ENCODE data around the gene SWAP70.
A peak's percentile ranks its signal among the peaks of the same experiment; 100 is the strongest.

The SWAP70 gene

GRCh38 chr11:9735919-9736318, 72.0 kb downstream of the SWAP70 start:
- Histone ChIP-seq H3K36me3 (ENCODE audit: control insufficient read depth in 1 of 2, insufficient read depth in 2 of 2, low read depth in 1 of 2, low read length in 2 of 2) (peaks cover 19 to 96% of the 10 kb centered on the region in 2 experiments), H2AK5ac (ENCODE audit: low read length, severe bottlenecking) (no peak overlapping the region), H4K91ac (ENCODE audit: low read length) (no peak overlapping the region), H2AFZ (ENCODE audit: low read depth, low read length) (no peak overlapping the region), H3K9me3 (ENCODE audit: control insufficient read depth, low read length) (peaks cover 8% of the 10 kb centered on the region), H3K18ac (ENCODE audit: low read depth in 1 of 2, low read length in 2 of 2) (no peak overlapping the region), H2BK12ac (ENCODE audit: low read length in 2 of 2) (no peak overlapping the region), H2BK120ac (ENCODE audit: low read depth, low read length) (no peak overlapping the region), H3K4me3 (ENCODE audit: insufficient read depth in 1 of 2, low read depth in 1 of 2, low read length in 2 of 2) (no peak overlapping the region), H3K4me1 (ENCODE audit: control insufficient read depth, insufficient read depth, low read depth, low read length) (peaks cover 2% of the 10 kb centered on the region), H2BK15ac (ENCODE audit: low read depth, poor library complexity, severe bottlenecking) (no peak overlapping the region), H3K9ac (ENCODE audit: low read length) (no peak overlapping the region), H4K8ac (ENCODE audit: low read length) (no peak overlapping the region), H3K27me3 (ENCODE audit: control insufficient read depth in 1 of 2, insufficient read depth in 1 of 2, low read length in 2 of 2) (no peaks in the 10 kb centered on the region), H2BK5ac (ENCODE audit: low read depth, low read length, poor library complexity, severe bottlenecking) (no peak overlapping the region), H3K4ac (ENCODE audit: low read depth in 1 of 2, low read length in 2 of 2) (no peak overlapping the region), H3K79me1 (replicated peaks; ENCODE audit: low read length, poor library complexity, severe bottlenecking) (peaks cover 29% of the 10 kb centered on the region), H3K27ac (ENCODE audit: low read length, poor library complexity, severe bottlenecking) (no peak overlapping the region), H3K23ac (ENCODE audit: low read length in 2 of 2) (no peak overlapping the region), H3K14ac (ENCODE audit: low read length in 2 of 2) (no peak overlapping the region), H3K4me2 (ENCODE audit: low read length, poor library complexity, severe bottlenecking) (no peak overlapping the region)
- DNase-seq, result no peak
- no CpG with 5 or more reads among the region's 2 CpGs for WGBS

- Histone ChIP-seq H2BK15ac (ENCODE audit: low read depth, poor library complexity, severe bottlenecking) (no peak overlapping the region), H3K9ac (ENCODE audit: low read length) (no peak overlapping the region), H3K4me2 (ENCODE audit: low read length, poor library complexity, severe bottlenecking) (no peak overlapping the region), H3K4ac (ENCODE audit: low read depth in 1 of 2, low read length in 2 of 2) (no peak overlapping the region), H3K27me3 (ENCODE audit: control insufficient read depth in 1 of 2, insufficient read depth in 1 of 2, low read length in 2 of 2) (no peaks in the 10 kb centered on the region), H3K27ac (ENCODE audit: low read length, poor library complexity, severe bottlenecking) (no peak overlapping the region), H3K9me3 (ENCODE audit: control insufficient read depth, low read length) (peaks cover 8% of the 10 kb centered on the region), H3K79me1 (replicated peaks; ENCODE audit: low read length, poor library complexity, severe bottlenecking) (peaks cover 29% of the 10 kb centered on the region), H2AFZ (ENCODE audit: low read depth, low read length) (no peak overlapping the region), H3K4me1 (ENCODE audit: control insufficient read depth, insufficient read depth, low read depth, low read length) (peaks cover 2% of the 10 kb centered on the region), H3K4me3 (ENCODE audit: insufficient read depth in 1 of 2, low read depth in 1 of 2, low read length in 2 of 2) (no peak overlapping the region), H2BK5ac (ENCODE audit: low read depth, low read length, poor library complexity, severe bottlenecking) (no peak overlapping the region), H2BK120ac (ENCODE audit: low read depth, low read length) (no peak overlapping the region), H3K14ac (ENCODE audit: low read length in 2 of 2) (no peak overlapping the region), H3K23ac (ENCODE audit: low read length in 2 of 2) (no peak overlapping the region), H2AK5ac (ENCODE audit: low read length, severe bottlenecking) (no peak overlapping the region), H4K91ac (ENCODE audit: low read length) (no peak overlapping the region), H4K8ac (ENCODE audit: low read length) (no peak overlapping the region), H3K36me3 (ENCODE audit: control insufficient read depth in 1 of 2, insufficient read depth in 2 of 2, low read depth in 1 of 2, low read length in 2 of 2) (peaks cover 19 to 96% of the 10 kb centered on the region in 2 experiments), H3K18ac (ENCODE audit: low read depth in 1 of 2, low read length in 2 of 2) (no peak overlapping the region), H2BK12ac (ENCODE audit: low read length in 2 of 2) (no peak overlapping the region)
- DNase-seq, result no peak
- WGBS, result 98% methylated on average over 2 of the region's 2 CpGs
Observed at GRCh38 chr11:9736365-9736764, 72.5 kb downstream of the SWAP70 start.

GRCh38 chr11:9738116-9738515, 74.2 kb downstream of the SWAP70 start:
- 48% methylated on average over 3 of the region's 3 CpGs for WGBS
- Histone ChIP-seq H3K14ac (ENCODE audit: low read length in 2 of 2) (no peak overlapping the region), H4K91ac (ENCODE audit: low read length) (no peak overlapping the region), H3K27me3 (ENCODE audit: control insufficient read depth in 1 of 2, insufficient read depth in 1 of 2, low read length in 2 of 2) (no peaks in the 10 kb centered on the region), H3K27ac (ENCODE audit: low read length, poor library complexity, severe bottlenecking) (peak overlapping the region; percentile 54), H3K23ac (ENCODE audit: low read length in 2 of 2) (no peak overlapping the region), H3K9ac (ENCODE audit: low read length) (no peak overlapping the region), H2AFZ (ENCODE audit: low read depth, low read length) (no peak overlapping the region), H3K18ac (ENCODE audit: low read depth in 1 of 2, low read length in 2 of 2) (peak overlapping the region in 1 of 2 experiments; percentile 55), H2BK120ac (ENCODE audit: low read depth, low read length) (no peak overlapping the region), H3K79me1 (replicated peaks; ENCODE audit: low read length, poor library complexity, severe bottlenecking) (peaks cover 27% of the 10 kb centered on the region), H3K36me3 (ENCODE audit: control insufficient read depth in 1 of 2, insufficient read depth in 2 of 2, low read depth in 1 of 2, low read length in 2 of 2) (peaks cover 23 to 89% of the 10 kb centered on the region in 2 experiments), H2AK5ac (ENCODE audit: low read length, severe bottlenecking) (peak overlapping the region; percentile 94), H3K4me1 (ENCODE audit: control insufficient read depth, insufficient read depth, low read depth, low read length) (peaks cover 2% of the 10 kb centered on the region), H4K8ac (ENCODE audit: low read length) (peak overlapping the region; percentile 37), H3K4me3 (ENCODE audit: insufficient read depth in 1 of 2, low read depth in 1 of 2, low read length in 2 of 2) (no peak overlapping the region), H3K4me2 (ENCODE audit: low read length, poor library complexity, severe bottlenecking) (no peak overlapping the region), H3K4ac (ENCODE audit: low read depth in 1 of 2, low read length in 2 of 2) (no peak overlapping the region), H3K9me3 (ENCODE audit: control insufficient read depth, low read length) (peaks cover 8% of the 10 kb centered on the region), H2BK5ac (ENCODE audit: low read depth, low read length, poor library complexity, severe bottlenecking) (no peak overlapping the region), H2BK12ac (ENCODE audit: low read length in 2 of 2) (no peak overlapping the region), H2BK15ac (ENCODE audit: low read depth, poor library complexity, severe bottlenecking) (no peak overlapping the region)
- DNase-seq, result peak; percentile 77

DNA sequence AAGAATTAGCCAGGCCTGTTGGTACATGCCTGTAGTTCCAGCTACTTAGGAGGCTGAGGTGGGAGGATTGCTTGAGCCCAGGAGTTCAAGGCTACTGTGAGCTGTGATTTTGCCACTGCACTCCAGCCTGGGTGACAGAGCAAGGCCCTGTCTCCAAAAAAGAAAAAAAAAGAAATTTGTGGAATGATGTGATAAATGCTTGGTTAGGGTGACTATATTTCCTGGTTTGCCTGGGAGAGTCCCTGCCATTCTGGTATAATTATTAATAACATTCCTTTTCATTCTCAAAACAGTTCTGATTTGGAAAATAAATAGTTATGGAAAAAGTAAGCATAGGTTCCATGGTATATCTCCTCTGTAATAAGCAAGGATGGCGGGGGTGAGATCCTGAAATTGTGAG, 74.8 kb downstream of the SWAP70 start:
- WGBS, result 94% methylated on average over 1 of the region's 1 CpG
- H3K4ac ChIP-seq (ENCODE audit: low read depth in 1 of 2, low read length in 2 of 2), result no peak overlapping the region
- peak overlapping the region; percentile 38 for H3K9ac ChIP-seq (ENCODE audit: low read length)
- no peak overlapping the region for H2AK5ac ChIP-seq (ENCODE audit: low read length, severe bottlenecking)
- H3K4me2 ChIP-seq (ENCODE audit: low read length, poor library complexity, severe bottlenecking), result no peak overlapping the region
- peaks cover 8% of the 10 kb centered on the region for H3K9me3 ChIP-seq (ENCODE audit: control insufficient read depth, low read length)
- peaks cover 2% of the 10 kb centered on the region for H3K4me1 ChIP-seq (ENCODE audit: control insufficient read depth, insufficient read depth, low read depth, low read length)
- no peaks in the 10 kb centered on the region for H3K27me3 ChIP-seq (ENCODE audit: control insufficient read depth in 1 of 2, insufficient read depth in 1 of 2, low read length in 2 of 2)
- DNase-seq, result no peak
- no peak overlapping the region for H4K8ac ChIP-seq (ENCODE audit: low read length)
- H3K23ac ChIP-seq (ENCODE audit: low read length in 2 of 2), result no peak overlapping the region
- H3K18ac ChIP-seq (ENCODE audit: low read depth in 1 of 2, low read length in 2 of 2), result no peak overlapping the region
- H2BK120ac ChIP-seq (ENCODE audit: low read depth, low read length), result no peak overlapping the region
- no peak overlapping the region for H4K91ac ChIP-seq (ENCODE audit: low read length)
- H3K36me3 ChIP-seq (ENCODE audit: control insufficient read depth in 1 of 2, insufficient read depth in 2 of 2, low read depth in 1 of 2, low read length in 2 of 2), result peaks cover 23 to 83% of the 10 kb centered on the region in 2 experiments
- H3K4me3 ChIP-seq (ENCODE audit: insufficient read depth in 1 of 2, low read depth in 1 of 2, low read length in 2 of 2), result no peak overlapping the region
- H3K79me1 ChIP-seq (replicated peaks; ENCODE audit: low read length, poor library complexity, severe bottlenecking), result peaks cover 24% of the 10 kb centered on the region
- H2BK15ac ChIP-seq (ENCODE audit: low read depth, poor library complexity, severe bottlenecking), result no peak overlapping the region
- no peak overlapping the region for H3K14ac ChIP-seq (ENCODE audit: low read length in 2 of 2)
- no peak overlapping the region for H2AFZ ChIP-seq (ENCODE audit: low read depth, low read length)
- no peak overlapping the region for H2BK12ac ChIP-seq (ENCODE audit: low read length in 2 of 2)
- H3K27ac ChIP-seq (ENCODE audit: low read length, poor library complexity, severe bottlenecking), result peak overlapping the region; percentile 54
- H2BK5ac ChIP-seq (ENCODE audit: low read depth, low read length, poor library complexity, severe bottlenecking), result no peak overlapping the region

Measured in mesenchymal stem cell (in vitro differentiated cells and primary cell).